HG02798 (cell line): ENCODE measurements around the gene ID2.

Experiments
- ATAC-seq: cut with Tn5 transposase; IDR thresholded peaks from one replicate; pipeline ENCODE4 v1.9.1; 2021; ENCODE audit warnings: mild to moderate bottlenecking; ENCODE audit not compliant: unreplicated experiment, poor library complexity

The ID2 gene

GRCh38 chr2:8663997-8664396 lies 17.9 kb upstream of the ID2 start:
- no peak for ATAC-seq

- ATAC-seq = no peak
Measured at GRCh38 chr2:8666581-8666980, 15.3 kb upstream of the ID2 start.

- no peak for ATAC-seq
Measured at GRCh38 chr2:8667896-8668512, 13.9 kb upstream of the ID2 start.

- ATAC-seq = no peak
Measured at GRCh38 chr2:8669157-8669817, 12.6 kb upstream of the ID2 start.

- ATAC-seq = no peak
Measured at GRCh38 chr2:8670580-8670979, 11.3 kb upstream of the ID2 start.

GRCh38 chr2:8671176-8671575 lies 10.7 kb upstream of the ID2 start:
- no peak for ATAC-seq

GRCh38 chr2:8671802-8672201 lies 10.1 kb upstream of the ID2 start:
- no peak for ATAC-seq

- no peak for ATAC-seq
Measured at GRCh38 chr2:8672940-8673339, 8.9 kb upstream of the ID2 start.

GRCh38 chr2:8673381-8673780 lies 8.5 kb upstream of the ID2 start:
- ATAC-seq = no peak

- ATAC-seq = no peak
Measured at GRCh38 chr2:8674420-8675009, 7.3 kb upstream of the ID2 start.

- no peak for ATAC-seq
Measured at GRCh38 chr2:8675543-8675942, 6.3 kb upstream of the ID2 start.

- ATAC-seq = no peak
Measured at GRCh38 chr2:8676191-8676920, 5.5 kb upstream of the ID2 start.

- ATAC-seq = no peak
Measured at GRCh38 chr2:8676921-8677645, 4.8 kb upstream of the ID2 start.

- no peak for ATAC-seq
Measured at GRCh38 chr2:8677646-8678592, 3.9 kb upstream of the ID2 start.

GRCh38 chr2:8678731-8679566 lies 2.9 kb upstream of the ID2 start:
- ATAC-seq = peak; percentile 71

GRCh38 chr2:8679567-8679826 lies 2.4 kb upstream of the ID2 start:
- ATAC-seq = no peak

- ATAC-seq = no peak
Measured at GRCh38 chr2:8679827-8680731, 1.8 kb upstream of the ID2 start.
